HG02885 (cell line): ENCODE measurements around the gene PRKAR1B.

Source experiments
- ATAC-seq: cut with Tn5 transposase; IDR thresholded peaks from one replicate; pipeline ENCODE4 v1.9.1; 2021; ENCODE audit warnings: mild to moderate bottlenecking; ENCODE audit not compliant: unreplicated experiment, poor library complexity

PRKAR1B gene

GRCh38 chr7:596819-597182, 130.3 kb downstream of the PRKAR1B start:
- no peak for ATAC-seq

DNA sequence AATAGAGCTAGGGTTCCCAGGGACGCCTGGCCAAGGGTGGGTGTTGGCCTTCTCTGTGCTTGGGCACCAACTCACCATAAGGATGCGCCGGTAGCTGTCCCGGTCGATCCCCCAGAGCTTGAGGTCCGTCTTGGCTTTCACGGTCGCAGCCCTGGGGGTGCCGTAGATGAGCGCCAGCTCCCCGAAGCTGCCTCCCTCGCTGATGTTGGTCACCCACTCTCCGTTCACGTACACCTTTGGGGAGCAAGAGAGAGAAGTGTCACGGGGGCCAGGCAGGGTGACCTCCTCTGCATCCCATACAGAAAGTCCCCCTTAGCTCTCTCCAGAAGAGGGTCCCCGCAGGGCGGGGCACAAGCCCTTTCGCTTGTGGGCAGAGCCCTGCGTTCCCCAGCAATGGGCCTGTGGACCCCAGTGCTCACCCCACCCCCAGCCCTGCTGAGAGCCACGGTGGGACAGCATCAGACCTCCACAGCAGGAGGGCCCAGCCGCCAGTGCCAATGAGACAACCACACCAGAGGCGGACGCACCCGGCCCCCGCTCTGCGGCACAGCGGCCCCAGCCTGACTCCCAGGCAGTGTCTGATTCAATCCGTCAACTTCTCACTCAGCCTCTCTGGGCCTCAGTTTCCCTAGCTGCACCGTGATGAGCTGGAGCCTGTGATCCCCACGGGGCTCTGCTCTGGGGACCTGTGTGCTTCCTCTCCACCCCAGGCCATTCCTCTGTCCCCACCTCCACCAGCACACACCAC, 130.8 kb downstream of the PRKAR1B start:
- ATAC-seq, result no peak

DNA sequence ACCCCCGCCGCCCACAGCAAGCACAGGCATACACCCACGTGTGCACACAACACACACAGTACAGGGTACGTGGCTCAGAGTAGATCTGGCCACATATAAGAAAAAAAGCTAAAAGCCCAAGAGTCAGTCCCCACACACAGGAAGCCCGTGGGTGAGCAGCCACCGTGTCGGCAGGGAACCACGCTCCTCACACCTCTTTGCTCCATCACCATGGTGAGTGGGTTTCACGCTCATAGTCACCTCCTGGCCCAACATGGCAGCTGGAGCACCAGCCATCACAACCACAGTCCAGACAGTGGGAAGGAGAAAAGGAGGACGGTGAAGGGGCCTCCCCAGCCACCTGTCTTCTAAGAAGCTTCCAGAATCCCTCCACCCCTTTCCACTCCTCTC, 131.5 kb downstream of the PRKAR1B start:
- ATAC-seq, result no peak

GRCh38 chr7:594920-595620, 132.0 kb downstream of the PRKAR1B start:
- ATAC-seq, result no peak

DNA sequence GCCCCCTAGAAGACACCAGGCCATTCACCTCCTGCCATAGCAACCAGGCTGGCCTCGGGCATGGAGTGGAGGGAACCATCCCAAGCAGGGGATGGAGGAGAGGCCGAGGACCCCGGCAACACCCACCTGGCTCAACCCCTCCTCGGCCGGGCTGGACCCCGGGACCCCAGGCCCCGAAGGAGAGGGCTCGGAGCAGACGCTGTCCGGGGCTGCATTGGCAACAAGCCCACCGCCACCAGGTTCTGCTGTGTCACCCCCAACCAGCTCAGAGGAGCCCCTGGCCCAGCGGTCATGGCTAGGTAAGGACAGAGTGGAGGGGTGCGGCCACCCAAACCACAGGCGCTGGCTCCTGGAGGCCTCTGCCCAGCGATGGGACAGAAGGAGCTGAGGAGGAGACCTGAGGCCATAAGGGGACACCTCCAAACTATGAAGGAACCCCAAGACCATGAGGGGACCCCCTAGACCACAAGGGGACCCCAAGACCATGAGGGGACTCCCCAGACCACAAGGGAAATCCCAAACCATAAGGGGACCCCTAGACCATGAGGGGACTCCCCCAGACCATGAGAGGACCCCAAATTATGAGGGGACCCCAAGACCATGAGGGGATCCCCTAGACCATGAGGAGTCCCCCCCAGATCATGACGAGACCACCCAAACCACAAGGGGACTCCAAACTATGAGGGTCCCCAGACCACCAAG, 132.7 kb downstream of the PRKAR1B start:
- no peak for ATAC-seq

DNA sequence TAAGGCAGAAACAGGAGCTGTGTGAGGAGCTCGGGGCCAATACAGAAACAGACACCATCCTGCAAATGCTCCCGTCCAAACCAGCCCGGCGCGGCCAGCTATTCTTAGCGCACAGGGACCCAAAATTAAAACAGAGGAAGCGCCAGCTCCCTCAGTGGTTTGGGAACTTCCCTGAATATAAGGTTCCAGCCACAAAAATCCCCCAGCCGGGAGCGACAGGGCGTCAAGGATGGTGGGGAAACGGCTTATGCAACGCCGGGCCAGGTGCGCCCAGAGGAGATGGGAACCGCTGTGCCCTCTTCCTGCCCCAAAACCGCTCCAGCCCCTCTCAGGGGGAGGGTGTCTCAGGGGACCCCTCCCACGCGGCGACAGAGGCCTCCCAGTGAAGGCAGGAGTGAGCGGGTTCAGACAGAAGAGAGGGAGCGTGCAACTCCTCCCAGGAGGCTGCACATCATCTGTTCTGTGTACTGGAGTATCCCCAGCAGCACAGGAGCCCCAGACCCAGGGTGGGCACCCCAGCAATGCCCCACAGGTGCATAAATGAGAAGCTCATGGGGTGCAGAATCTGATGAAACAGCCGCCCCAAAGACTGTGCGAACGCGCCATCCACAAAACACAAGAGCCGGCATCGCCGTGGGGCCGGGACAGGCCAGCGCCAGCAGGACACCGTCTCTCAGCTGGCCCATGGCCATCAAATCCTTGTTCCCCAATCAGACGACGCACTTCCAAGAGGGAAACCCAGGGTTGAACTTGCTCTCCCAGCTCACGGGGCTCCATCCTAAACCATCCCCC, 133.6 kb downstream of the PRKAR1B start:
- ATAC-seq, result peak; percentile 52

GRCh38 chr7:591856-592628, 135.0 kb downstream of the PRKAR1B start:
- ATAC-seq, result no peak

- ATAC-seq, result no peak
Measured at GRCh38 chr7:590731-591551, 136.1 kb downstream of the PRKAR1B start.

DNA sequence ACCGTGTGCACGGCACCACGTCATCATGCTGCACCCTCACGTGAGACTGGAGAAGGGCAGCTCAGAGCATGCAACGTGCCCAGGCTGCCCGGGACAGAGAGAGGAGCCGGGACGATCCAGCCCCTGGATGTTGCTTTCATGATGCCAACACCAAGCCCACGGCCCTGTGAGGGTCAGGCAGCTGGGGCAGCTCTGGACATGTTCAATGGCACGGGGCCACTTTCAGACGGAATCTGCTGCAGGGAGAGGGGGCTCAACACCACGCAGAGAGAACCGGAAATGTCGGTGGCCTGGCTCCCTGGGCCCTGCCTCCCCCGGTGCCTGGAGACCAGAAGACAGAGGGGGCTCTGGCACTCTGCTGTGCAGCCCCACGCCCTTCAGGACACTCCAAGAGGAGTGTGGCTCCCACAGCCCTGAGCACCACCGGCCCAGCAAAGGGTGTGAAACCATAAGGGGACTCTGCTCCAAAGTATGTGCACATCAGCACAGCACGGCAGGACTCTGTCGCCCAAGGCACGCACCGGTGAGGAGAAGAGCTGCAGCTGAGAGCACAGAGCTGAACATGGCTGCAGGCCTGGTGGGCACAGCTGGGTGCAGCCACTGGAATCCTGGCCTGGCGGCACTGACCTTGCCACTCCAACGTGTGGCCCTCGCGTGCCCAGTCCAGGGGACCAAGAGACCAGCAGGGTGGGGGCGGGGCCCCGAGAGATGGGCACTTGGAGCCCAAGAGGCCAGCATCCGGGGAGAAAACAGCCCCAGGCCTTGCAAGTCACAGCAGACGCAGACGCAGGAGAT, 137.1 kb downstream of the PRKAR1B start:
- ATAC-seq, result no peak

DNA sequence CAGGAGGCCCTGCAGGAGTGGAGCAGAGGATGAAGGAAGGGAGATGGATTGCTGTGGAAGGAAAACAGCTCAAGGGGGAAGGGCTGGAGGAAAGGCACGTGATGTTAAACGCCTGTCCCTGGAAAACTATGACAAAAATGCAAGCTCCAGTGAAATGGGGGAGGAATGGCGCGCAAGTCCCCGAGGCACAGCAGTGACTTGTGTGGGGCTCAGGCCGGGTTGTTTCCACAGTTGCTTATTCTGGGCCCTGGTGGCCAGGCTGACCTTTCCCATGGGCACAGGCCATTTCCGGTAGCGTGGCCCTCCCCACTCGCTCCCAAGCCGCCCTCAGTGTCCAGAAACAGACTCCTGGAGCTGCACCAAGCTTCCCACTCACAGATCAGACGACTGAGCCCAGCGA, 139.3 kb downstream of the PRKAR1B start:
- ATAC-seq, result no peak

DNA sequence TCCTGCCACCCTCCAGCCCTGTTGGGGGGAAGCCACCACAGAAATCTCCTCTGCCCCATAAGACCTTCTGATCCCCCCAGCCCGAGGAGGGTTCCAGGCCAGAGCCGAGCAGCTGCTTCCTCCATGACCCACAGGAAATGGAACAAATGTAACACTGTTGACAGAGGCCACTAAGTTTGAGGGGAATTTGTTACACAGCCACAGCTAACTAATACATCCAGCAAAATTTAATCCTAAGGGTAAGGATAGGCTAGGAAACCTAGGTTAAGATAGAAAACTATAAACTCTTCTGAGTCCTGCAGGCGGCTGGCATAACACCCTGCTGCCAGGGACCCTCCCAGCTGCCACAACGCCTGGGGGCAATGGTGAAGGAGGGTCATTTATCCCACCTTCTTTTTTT, 140.6 kb downstream of the PRKAR1B start:
- ATAC-seq, result no peak

GRCh38 chr7:585873-586272, 141.2 kb downstream of the PRKAR1B start:
- ATAC-seq, result peak; percentile 21

GRCh38 chr7:585229-585711, 141.8 kb downstream of the PRKAR1B start:
- ATAC-seq, result peak; percentile 88

- no peak for ATAC-seq
Measured at GRCh38 chr7:584820-585219, 142.3 kb downstream of the PRKAR1B start.

- no peak for ATAC-seq
Measured at GRCh38 chr7:584122-584465, 143.0 kb downstream of the PRKAR1B start.

- no peak for ATAC-seq
Measured at GRCh38 chr7:583410-584121, 143.5 kb downstream of the PRKAR1B start.

- ATAC-seq, result no peak
Measured at GRCh38 chr7:582931-583330, 144.2 kb downstream of the PRKAR1B start.
